Measurements from ENCODE around the gene SASH1.

SASH1 gene

DNA sequence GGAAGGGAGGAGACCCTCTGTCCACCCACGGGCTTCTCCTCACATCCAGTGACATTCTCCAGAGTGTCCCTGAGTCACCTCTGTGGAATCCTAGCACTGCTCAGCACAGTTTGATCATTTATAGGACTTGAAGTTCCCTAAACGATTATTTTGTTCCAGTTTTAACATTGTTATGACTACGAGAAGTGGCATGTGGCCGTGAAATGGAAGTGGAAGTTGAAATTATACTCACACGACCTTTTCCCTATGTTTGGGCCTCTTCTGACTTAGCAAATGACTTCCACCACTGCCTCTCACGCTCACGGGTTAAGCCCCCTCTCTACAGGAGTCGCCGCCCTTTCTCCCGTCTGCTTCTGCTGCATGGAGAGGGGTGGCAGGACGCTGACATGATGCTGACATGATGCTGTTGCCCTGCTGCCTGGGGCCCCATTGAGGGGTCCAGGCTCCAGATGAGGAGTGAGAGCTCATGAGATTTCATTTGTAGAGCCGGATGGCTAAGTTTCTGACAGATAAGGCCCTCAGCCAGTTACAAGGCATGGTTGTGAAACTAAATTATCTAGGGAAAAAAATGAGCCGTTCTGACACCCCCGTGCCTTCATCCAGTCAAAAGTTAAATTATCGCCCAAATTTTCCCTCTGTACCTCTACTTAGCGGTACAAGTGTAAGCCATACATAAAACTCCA is 250.6 kb downstream of the SASH1 start:
- DNase-seq (ENCODE audit: low spot score): peak; percentile 48

GRCh38 chr6:148593813-148594170 is 251.2 kb downstream of the SASH1 start:
- DNase-seq (ENCODE audit: low spot score): no peak

GRCh38 chr6:148595550-148595949 is 252.9 kb downstream of the SASH1 start:
- DNase-seq (ENCODE audit: low spot score): no peak

DNA sequence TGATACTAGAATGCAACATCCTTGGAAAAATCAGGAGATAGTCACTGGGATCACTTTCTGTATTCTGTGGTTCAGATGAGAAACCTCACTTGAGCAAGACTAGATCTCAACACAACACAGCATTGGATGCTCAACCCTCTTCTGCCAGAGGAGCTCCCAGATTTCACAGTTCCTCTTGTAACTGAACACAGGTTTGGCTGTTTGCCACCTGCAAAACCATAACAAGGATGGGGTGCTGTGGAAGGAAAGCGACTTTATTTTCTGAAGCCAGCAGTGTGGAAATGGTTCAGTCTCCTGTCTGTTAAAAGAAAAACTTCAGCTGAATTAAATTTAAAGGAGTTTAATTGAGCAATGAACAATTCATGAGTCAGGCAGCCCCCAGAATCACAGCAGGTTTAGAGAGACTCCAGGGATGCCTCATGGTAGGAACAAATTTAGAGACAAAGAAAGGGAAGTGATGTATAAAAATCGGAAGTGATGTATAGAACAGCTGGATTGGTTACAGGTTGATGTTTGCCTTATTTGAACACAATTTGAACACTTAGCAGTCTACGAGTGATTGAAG is 254.3 kb downstream of the SASH1 start:
- no peak for DNase-seq (ENCODE audit: low spot score)

DNA sequence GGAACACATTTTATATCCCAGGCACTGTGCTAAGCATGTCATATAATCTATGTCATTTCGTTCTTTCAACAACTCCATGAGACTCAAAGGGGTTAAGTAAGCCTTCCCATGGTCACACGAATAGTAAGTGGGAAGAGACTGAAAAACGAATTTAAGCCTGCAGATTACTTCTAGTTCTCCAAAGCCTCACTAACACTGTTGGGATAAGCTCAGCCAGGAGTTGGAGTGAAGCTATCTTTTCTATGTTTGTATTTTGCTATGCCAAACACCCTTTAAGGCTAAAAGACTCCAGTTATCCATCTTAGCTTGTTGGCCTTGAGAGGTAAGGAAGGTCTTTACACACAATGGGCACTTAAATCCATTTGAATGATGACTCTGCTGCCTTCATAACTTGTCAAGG is 256.1 kb downstream of the SASH1 start:
- DNase-seq (ENCODE audit: low spot score): no peak

DNA sequence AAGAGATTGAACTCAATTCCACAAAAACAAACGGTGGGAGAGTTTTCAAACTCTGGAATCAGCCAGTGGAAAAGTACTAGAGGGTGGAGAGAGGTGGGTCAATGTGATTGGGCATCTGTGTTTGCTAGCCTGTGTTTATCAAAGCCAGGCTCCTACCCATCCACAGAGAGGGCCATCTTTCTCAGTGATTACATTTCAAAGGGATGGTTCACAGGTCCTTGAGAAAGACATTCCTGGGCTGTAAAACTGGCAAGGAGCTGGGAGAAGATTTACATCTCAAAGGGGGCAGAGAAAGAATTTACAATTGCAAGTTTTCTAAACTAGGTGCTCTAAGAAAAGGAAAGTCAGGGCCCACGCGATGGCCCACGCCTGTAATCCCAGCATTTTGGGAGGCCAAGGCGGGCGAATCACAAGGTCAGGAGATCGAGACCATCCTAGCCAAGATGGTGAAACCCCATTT is 257.4 kb downstream of the SASH1 start:
- no peak for DNase-seq (ENCODE audit: low spot score)

All from GM03348 (cell line).